ENCODE data around the gene FBXL14. TPM values are rescaled to one million over a fixed set of nuclear protein-coding genes. Genes with fewer than 3 reads are reported as not detected.

The FBXL14 gene
- total and polyA plus RNA-seq, 9 of the 15 experiments (the other 6 are each of a cell fraction or from before 2014, with no cell fraction given) = 0.13 to 9.8 (median 3.3) TPM

- H3K4me2 ChIP-seq (ENCODE audit: insufficient read depth, low read length) = no peak overlapping the region
- H3K4me1 ChIP-seq (replicated peaks in 1 of 2; ENCODE audit: control insufficient read depth in 2 of 2, insufficient read depth in 2 of 2, low read length in 2 of 2) = peaks cover 26 to 41% of the 10 kb centered on the region in 2 experiments; a peak in 4 of 5 replicates
- FAIRE-seq (no peak), DNase-seq (ENCODE audit: extremely low read depth in 1 of 4, low spot score in 3 of 4) (peak in 2 of 4 experiments; percentile 27 to 29), ATAC-seq (no peak)
- no peak overlapping the region for H3K4me3 ChIP-seq
- no peaks in the 10 kb centered on the region for H3K9me1 ChIP-seq (ENCODE audit: control insufficient read depth, insufficient read depth, low read length)
- no TSS peak for BruUV-seq (replicated peaks)
- no peaks in the 10 kb centered on the region for H3K27me3 ChIP-seq (ENCODE audit: control insufficient read depth in 2 of 2, insufficient read depth in 2 of 2, low read length in 2 of 2)
- H2AFZ ChIP-seq (ENCODE audit: low read depth, low read length) = no peak overlapping the region
- 14% methylated on average over 3 of the region's 3 CpGs for WGBS (ENCODE audit: insufficient coverage, low coverage, missing lambda C conversion rate)
- no peak overlapping the region for H3K27ac ChIP-seq (ENCODE audit: extremely low read depth, low read depth, low read length)
- in situ Hi-C loops (cut with MboI) (loop anchor here (5.0 to 25.0 kb wide), 3 partner anchors 304 to 1029 kb away; no protein-coding TSS in a partner anchor), intact Hi-C loops (cut with micrococcal nuclease) (no loop called here)
- peaks cover 10% of the 10 kb centered on the region; the same call in 1 of the 3 replicates for H3K36me3 ChIP-seq (ENCODE audit: control insufficient read depth, insufficient read depth, low read length)
- ChIA-PET CTCF (ENCODE audit: low intra/inter-chr PET ratio) (interaction anchor here (0.6 kb wide), 1 partner anchor 795 kb away, joined by 5 read pairs; no protein-coding TSS in a partner anchor), POLR2A (interaction anchor here (0.7 to 1.6 kb wide), 3 partner anchors 9 to 697 kb away, joined by 3 to 5 read pairs (median 3); no protein-coding TSS in a partner anchor)
- H3K79me2 ChIP-seq (ENCODE audit: control insufficient read depth, insufficient read depth, low read length) = peaks cover 58% of the 10 kb centered on the region
- no peak overlapping the region for H3K9ac ChIP-seq (ENCODE audit: insufficient read depth in 1 of 2, low read depth in 2 of 2, low read length in 2 of 2)
- H3K9me3 ChIP-seq (replicated peaks; ENCODE audit: control insufficient read depth, insufficient read depth, low read depth, low read length) = no peaks in the 10 kb centered on the region
- TF ChIP-seq ZNF717 (CRISPR knock-in tag; IDR thresholded peaks at IDR 0.05) (no peak), NFIC (IDR thresholded peaks at IDR 0.05) (peak; percentile 44; the same call in 1 of the 2 replicates)
- peaks cover 12% of the 10 kb centered on the region for H4K20me1 ChIP-seq (replicated peaks; ENCODE audit: control insufficient read depth, insufficient read depth, low read length)
Measured at GRCh38 chr12:1591034-1591433, 3.3 kb downstream of the FBXL14 start.

- Histone ChIP-seq H3K9me1 (ENCODE audit: control insufficient read depth, insufficient read depth, low read length) (no peaks in the 10 kb centered on the region), H3K36me3 (ENCODE audit: control insufficient read depth, insufficient read depth, low read length) (peaks cover 10% of the 10 kb centered on the region; the same call in 1 of the 3 replicates), H3K4me3 (no peak overlapping the region), H3K79me2 (ENCODE audit: control insufficient read depth, insufficient read depth, low read length) (peaks cover 51% of the 10 kb centered on the region), H3K4me2 (ENCODE audit: insufficient read depth, low read length) (peak overlapping the region; percentile 46; the same call in 1 of the 2 replicates), H3K9me3 (replicated peaks; ENCODE audit: control insufficient read depth, insufficient read depth, low read depth, low read length) (no peaks in the 10 kb centered on the region), H3K27ac (ENCODE audit: extremely low read depth, low read depth, low read length) (no peak overlapping the region), H2AFZ (ENCODE audit: low read depth, low read length) (no peak overlapping the region), H3K27me3 (ENCODE audit: control insufficient read depth in 2 of 2, insufficient read depth in 2 of 2, low read length in 2 of 2) (no peaks in the 10 kb centered on the region), H3K4me1 (replicated peaks in 1 of 2; ENCODE audit: control insufficient read depth in 2 of 2, insufficient read depth in 2 of 2, low read length in 2 of 2) (peaks cover 26 to 35% of the 10 kb centered on the region in 2 experiments; a peak in 4 of 5 replicates), H3K9ac (ENCODE audit: insufficient read depth in 1 of 2, low read depth in 2 of 2, low read length in 2 of 2) (peak overlapping the region in 1 of 2 experiments; percentile 82; a peak in 2 of 4 replicates), H4K20me1 (replicated peaks; ENCODE audit: control insufficient read depth, insufficient read depth, low read length) (peaks cover 12% of the 10 kb centered on the region)
- intact Hi-C loops (cut with micrococcal nuclease) (no loop called here), in situ Hi-C loops (cut with MboI) (loop anchor here (5.0 to 25.0 kb wide), 3 partner anchors 303 to 1028 kb away; no protein-coding TSS in a partner anchor)
- ChIA-PET CTCF (ENCODE audit: low intra/inter-chr PET ratio) (no interaction called here), POLR2A (interaction anchor here (0.7 to 1.6 kb wide), 3 partner anchors 8 to 696 kb away, joined by 3 to 5 read pairs (median 3); no protein-coding TSS in a partner anchor)
- TF ChIP-seq MECOM (CRISPR knock-in tag; IDR thresholded peaks at IDR 0.05) (no peak), ZNF316 (IDR thresholded peaks at IDR 0.05) (peak; percentile 24; the same call in 1 of the 2 replicates), ERF (CRISPR knock-in tag; IDR thresholded peaks at IDR 0.05) (no peak), NR1H2 (CRISPR knock-in tag; IDR thresholded peaks at IDR 0.05) (no peak), ZNF398 (CRISPR knock-in tag; IDR thresholded peaks at IDR 0.05) (no peak), RFX5 (IDR thresholded peaks at IDR 0.05; ENCODE audit: low read depth, low read length) (no peak), ZKSCAN1 (IDR thresholded peaks at IDR 0.05; ENCODE audit: low read depth, low read length) (no peak), ELK3 (CRISPR knock-in tag; IDR thresholded peaks at IDR 0.05) (no peak)
- 21% methylated on average over 6 of the region's 12 CpGs for WGBS (ENCODE audit: insufficient coverage, low coverage, missing lambda C conversion rate)
- no peak for FAIRE-seq
- no TSS peak for BruUV-seq (replicated peaks)
- no peak for DNase-seq (ENCODE audit: extremely low read depth in 1 of 4, low spot score in 3 of 4)
- no peak for ATAC-seq
Measured at GRCh38 chr12:1590221-1590979, 4.0 kb downstream of the FBXL14 start.
